ENCODE results near the gene CCDC63. TPM values are rescaled to one million over a fixed set of nuclear protein-coding genes. Genes with fewer than 3 reads are reported as not detected.

Gene CCDC63
- total and polyA plus RNA-seq, 4 donors, result not detected

DNA sequence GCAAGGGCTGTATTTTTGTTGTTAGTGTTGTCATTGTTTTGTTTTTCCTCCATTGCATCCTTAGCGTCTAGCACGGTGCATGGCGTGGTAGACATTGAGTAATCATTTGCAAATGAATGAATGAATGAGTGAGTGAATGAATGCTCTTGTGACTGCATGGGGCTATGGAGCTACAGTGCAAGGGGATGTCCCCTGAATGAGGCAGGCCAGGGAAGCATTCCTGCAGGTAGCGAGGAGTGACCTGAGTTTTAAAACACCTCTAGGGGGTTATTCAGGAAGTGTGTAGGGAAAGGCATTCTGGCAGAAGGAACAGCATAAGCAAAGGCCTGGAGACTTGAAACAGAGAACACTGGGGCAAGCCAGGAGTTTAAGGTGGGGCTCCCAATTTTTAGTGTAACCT, 56.7 kb downstream of the CCDC63 start:
- Histone ChIP-seq H3K9ac (ENCODE audit: insufficient read depth in 1 of 2, low read length in 2 of 2) (no peak overlapping the region), H3K4me1 (ENCODE audit: control insufficient read depth in 5 of 5, insufficient read depth in 5 of 5, low read length in 5 of 5) (no peaks in the 10 kb centered on the region), H3K9me3 (ENCODE audit: control insufficient read depth in 4 of 4, insufficient read depth in 3 of 4, low read length in 3 of 4) (peaks cover 0 to 3% (median 0%) of the 10 kb centered on the region in 4 donors), H3K27me3 (ENCODE audit: control insufficient read depth in 3 of 3, insufficient read depth in 3 of 3, low read length in 2 of 3) (peaks cover 0 to 5% (median 2%) of the 10 kb centered on the region in 3 donors), H3K27ac (ENCODE audit: low read depth in 1 of 2, low read length in 1 of 2) (no peak overlapping the region), H3K4me3 (no peak overlapping the region), H3K36me3 (ENCODE audit: control insufficient read depth in 4 of 4, insufficient read depth in 4 of 4, low read length in 4 of 4) (no peaks in the 10 kb centered on the region)
- ATAC-seq (ENCODE audit: insufficient read depth, low FRiP score), result no peak
- WGBS, 2 donors, result 92 to 94% methylated on average over 4 of the region's 4 CpGs
- TF ChIP-seq, protein P1, sequence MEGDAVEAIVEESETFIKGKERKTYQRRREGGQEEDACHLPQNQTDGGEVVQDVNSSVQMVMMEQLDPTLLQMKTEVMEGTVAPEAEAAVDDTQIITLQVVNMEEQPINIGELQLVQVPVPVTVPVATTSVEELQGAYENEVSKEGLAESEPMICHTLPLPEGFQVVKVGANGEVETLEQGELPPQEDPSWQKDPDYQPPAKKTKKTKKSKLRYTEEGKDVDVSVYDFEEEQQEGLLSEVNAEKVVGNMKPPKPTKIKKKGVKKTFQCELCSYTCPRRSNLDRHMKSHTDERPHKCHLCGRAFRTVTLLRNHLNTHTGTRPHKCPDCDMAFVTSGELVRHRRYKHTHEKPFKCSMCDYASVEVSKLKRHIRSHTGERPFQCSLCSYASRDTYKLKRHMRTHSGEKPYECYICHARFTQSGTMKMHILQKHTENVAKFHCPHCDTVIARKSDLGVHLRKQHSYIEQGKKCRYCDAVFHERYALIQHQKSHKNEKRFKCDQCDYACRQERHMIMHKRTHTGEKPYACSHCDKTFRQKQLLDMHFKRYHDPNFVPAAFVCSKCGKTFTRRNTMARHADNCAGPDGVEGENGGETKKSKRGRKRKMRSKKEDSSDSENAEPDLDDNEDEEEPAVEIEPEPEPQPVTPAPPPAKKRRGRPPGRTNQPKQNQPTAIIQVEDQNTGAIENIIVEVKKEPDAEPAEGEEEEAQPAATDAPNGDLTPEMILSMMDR (IDR thresholded peaks at IDR 0.05; ENCODE audit: control extremely low read depth, extremely low read depth), result no peak
- DNase-seq, result no peak

DNA sequence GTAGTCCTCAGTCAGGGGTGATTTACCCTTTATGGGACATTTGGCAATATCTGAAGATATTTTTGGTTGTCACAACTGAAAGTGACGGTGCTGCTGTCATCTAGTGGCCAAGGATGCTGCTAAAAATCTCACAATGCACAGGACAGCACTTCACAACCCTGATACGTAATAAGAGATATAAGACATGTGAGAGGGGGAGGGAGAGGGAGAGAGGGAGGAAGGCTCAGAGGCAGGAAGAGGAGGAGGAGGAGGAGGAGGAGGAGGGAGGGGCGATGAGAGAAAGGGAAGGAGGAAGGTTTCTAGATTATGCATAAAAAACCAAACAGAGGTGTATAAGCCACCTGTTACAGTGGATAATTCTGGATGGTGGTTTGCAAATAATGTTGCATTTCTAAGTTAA, 59.3 kb downstream of the CCDC63 start:
- TF ChIP-seq, protein P1 (IDR thresholded peaks at IDR 0.05; ENCODE audit: control extremely low read depth, extremely low read depth), result no peak

DNA sequence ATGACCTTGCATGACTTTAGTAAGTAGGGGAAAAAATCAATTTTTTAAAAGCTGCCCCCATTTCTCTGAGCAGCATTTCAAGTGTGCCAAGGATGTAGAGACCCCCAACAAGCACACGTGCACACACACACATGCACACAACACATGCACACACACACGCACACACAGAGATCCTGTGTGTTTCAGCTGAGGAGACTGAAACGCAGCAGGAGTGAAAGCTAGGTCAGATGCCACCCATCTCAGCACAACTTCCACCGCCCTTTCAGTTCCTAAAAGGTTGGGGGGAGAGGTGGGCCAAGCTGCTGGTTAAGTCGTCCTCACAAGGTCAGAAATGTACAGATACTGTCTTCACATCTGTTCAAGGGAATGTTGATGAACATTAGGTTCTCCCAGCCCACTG, 59.7 kb downstream of the CCDC63 start:
- Histone ChIP-seq H3K9ac (ENCODE audit: insufficient read depth in 1 of 2, low read length in 2 of 2) (peak overlapping the region in 1 of 2 donors; percentile 3), H3K4me3 (no peak overlapping the region), H3K9me3 (ENCODE audit: control insufficient read depth in 4 of 4, insufficient read depth in 3 of 4, low read length in 3 of 4) (peaks cover 0 to 6% (median 0%) of the 10 kb centered on the region in 4 donors), H3K36me3 (ENCODE audit: control insufficient read depth in 4 of 4, insufficient read depth in 4 of 4, low read length in 4 of 4) (no peaks in the 10 kb centered on the region), H3K27ac (ENCODE audit: low read depth in 1 of 2, low read length in 1 of 2) (no peak overlapping the region), H3K27me3 (ENCODE audit: control insufficient read depth in 3 of 3, insufficient read depth in 3 of 3, low read length in 2 of 3) (peaks cover 0 to 5% (median 2%) of the 10 kb centered on the region in 3 donors), H3K4me1 (ENCODE audit: control insufficient read depth in 5 of 5, insufficient read depth in 5 of 5, low read length in 5 of 5) (no peaks in the 10 kb centered on the region)
- ATAC-seq (ENCODE audit: insufficient read depth, low FRiP score) (no peak), DNase-seq (no peak)
- WGBS, 2 donors, result 66 to 82% methylated on average over 5 of the region's 5 CpGs
- TF ChIP-seq, protein P1 (IDR thresholded peaks at IDR 0.05; ENCODE audit: control extremely low read depth, extremely low read depth), result no peak

More for the DNA sequence above, 59.3 kb downstream of the CCDC63 start:
- Histone ChIP-seq H3K4me3 (no peak overlapping the region), H3K27ac (ENCODE audit: low read depth in 1 of 2, low read length in 1 of 2) (no peak overlapping the region), H3K36me3 (ENCODE audit: control insufficient read depth in 4 of 4, insufficient read depth in 4 of 4, low read length in 4 of 4) (no peaks in the 10 kb centered on the region), H3K4me1 (ENCODE audit: control insufficient read depth in 5 of 5, insufficient read depth in 5 of 5, low read length in 5 of 5) (no peaks in the 10 kb centered on the region), H3K27me3 (ENCODE audit: control insufficient read depth in 3 of 3, insufficient read depth in 3 of 3, low read length in 2 of 3) (peaks cover 0 to 5% (median 2%) of the 10 kb centered on the region in 3 donors), H3K9me3 (ENCODE audit: control insufficient read depth in 4 of 4, insufficient read depth in 3 of 4, low read length in 3 of 4) (peaks cover 0 to 6% (median 0%) of the 10 kb centered on the region in 4 donors), H3K9ac (ENCODE audit: insufficient read depth in 1 of 2, low read length in 2 of 2) (no peak overlapping the region)
- no peak for ATAC-seq (ENCODE audit: insufficient read depth, low FRiP score)
- WGBS, 2 donors, result 20 to 23% methylated on average over 3 of the region's 3 CpGs
- no peak for DNase-seq

DNA sequence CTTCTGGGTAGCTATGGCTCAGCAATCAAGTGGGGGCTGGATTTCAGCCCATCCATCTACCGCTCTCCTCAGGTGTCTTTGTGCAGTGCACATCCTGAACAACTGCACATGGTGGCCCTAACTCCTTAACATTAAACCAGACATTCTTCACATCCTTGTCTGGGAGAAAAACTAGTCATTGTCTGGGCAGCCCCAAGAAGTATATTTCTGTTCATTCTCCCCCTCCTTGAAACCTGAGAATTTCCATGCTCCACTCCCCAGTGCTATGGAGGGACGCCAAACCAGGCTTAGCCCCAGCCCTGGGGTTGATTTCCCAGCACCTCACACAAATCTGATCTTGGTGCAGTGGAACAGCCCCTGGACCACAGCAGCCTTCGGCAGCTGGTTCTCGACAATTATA, 60.2 kb downstream of the CCDC63 start:
- TF ChIP-seq, protein P1 (IDR thresholded peaks at IDR 0.05; ENCODE audit: control extremely low read depth, extremely low read depth), result no peak
- peaks cover 0 to 5% (median 2%) of the 10 kb centered on the region in 3 donors for H3K27me3 ChIP-seq (ENCODE audit: control insufficient read depth in 3 of 3, insufficient read depth in 3 of 3, low read length in 2 of 3)
- H3K4me1 ChIP-seq (ENCODE audit: control insufficient read depth in 5 of 5, insufficient read depth in 5 of 5, low read length in 5 of 5), result no peaks in the 10 kb centered on the region
- no peak overlapping the region for H3K27ac ChIP-seq (ENCODE audit: low read depth in 1 of 2, low read length in 1 of 2)
- H3K36me3 ChIP-seq (ENCODE audit: control insufficient read depth in 4 of 4, insufficient read depth in 4 of 4, low read length in 4 of 4), result no peaks in the 10 kb centered on the region
- DNase-seq (no peak), ATAC-seq (ENCODE audit: insufficient read depth, low FRiP score) (no peak)
- H3K9me3 ChIP-seq (ENCODE audit: control insufficient read depth in 4 of 4, insufficient read depth in 3 of 4, low read length in 3 of 4), result peaks cover 0 to 6% (median 0%) of the 10 kb centered on the region in 4 donors
- H3K4me3 ChIP-seq, result no peak overlapping the region
- 79 to 92% methylated on average over 4 of the region's 4 CpGs for WGBS, 2 donors
- no peak overlapping the region for H3K9ac ChIP-seq (ENCODE audit: insufficient read depth in 1 of 2, low read length in 2 of 2)

All from lung (tissue), 12 donors.